Activated CD4-positive, alpha-beta T cell treated with anti-CD3 and anti-CD28 coated beads, Interleukin-2, amount 50 U/mL, for 16 hours (primary cell): Measurements from ENCODE around the gene HOATZ.

ENCODE experiments used
- DNase-seq: peaks from one replicate; pipeline ENCODE4 v3.0.0-alpha.2; 2020

HOATZ gene

DNA sequence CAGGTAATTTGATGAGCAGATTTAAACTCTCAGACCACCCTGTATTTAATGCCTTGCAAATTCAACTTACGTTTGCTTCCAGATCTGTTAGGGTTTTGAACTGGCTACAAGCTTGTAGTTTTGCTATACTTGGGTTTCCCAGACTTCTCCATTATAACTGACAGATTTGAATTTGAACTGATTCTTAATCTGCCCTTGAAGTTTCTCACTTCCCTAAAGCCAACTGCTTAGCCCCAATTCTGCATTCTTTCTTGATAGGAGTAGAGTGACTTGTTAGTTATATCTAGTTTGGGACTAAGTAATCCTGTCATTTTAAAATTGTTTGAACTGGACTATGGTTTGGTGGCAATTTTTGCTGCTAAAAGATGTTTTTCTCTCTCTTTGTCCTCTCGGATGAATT is 35.7 kb downstream of the HOATZ start:
- no peak for DNase-seq

DNA sequence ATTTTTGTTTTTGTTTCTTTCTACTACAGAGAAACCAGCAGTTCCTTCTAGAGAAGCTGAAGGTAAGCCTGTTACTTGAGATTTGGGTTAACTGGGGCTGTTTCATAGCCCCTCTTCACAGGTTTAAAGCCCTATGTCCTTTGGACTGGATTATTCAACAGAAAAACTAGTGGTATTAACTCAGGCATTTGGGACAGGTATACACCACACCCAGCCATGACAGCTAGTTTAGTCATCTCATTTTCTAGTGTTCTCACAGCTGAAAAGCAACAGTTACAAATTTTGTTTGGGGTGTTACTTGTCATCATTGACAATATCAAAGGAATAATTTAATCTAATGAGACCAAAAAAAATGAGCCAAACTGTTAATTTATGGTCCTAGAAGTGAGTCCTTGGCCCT is 40.0 kb downstream of the HOATZ start:
- no peak for DNase-seq

DNA sequence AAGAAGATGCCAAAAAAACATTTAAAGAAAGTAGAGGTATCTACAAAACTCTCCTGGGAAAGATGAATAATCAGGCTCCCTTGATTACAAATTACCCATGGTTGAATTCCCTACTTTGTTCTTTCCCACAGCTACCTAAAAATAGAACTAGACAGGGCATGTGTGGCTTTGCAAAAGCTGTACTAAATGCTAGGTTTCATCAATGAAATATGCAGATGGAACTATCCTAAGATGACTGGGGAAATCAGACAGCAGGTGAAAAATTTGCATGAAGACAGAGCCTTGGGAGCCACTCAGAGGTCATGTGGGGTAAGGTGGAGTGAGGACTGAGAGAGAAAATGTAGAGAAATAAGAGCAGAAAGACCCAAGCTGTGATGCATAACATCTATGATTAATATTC is 40.7 kb downstream of the HOATZ start:
- no peak for DNase-seq

- DNase-seq, result no peak
Measured at GRCh38 chr11:111557425-111558111, 43.0 kb downstream of the HOATZ start.

DNA sequence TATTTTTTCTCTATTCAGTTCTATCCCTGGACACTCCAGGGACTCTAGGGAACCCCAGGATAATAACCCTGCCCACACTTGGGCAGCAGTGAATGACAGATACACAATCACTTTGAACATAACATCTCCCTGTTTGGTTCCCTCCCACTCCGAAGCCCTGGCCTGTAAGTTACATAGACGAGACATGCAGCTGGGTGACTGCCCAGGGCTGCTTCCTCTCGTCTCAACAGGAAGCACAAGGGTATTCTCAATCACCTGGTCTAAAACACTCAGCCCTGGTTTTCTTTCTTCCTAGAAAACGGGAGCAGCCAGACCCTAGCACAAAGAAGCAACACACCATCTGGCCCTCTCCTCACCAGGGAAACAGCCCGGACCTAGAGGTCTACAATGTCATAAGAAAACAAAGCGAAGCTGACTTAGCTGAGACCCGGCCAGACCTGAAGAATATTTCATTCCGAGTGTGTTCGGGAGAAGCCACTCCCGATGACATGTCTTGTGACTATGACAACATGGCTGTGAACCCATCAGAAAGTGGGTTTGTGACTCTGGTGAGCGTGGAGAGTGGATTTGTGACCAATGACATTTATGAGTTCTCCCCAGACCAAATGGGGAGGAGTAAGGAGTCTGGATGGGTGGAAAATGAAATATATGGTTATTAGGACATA is 45.4 kb downstream of the HOATZ start:
- DNase-seq, result no peak

GRCh38 chr11:111560800-111561199 is 46.2 kb downstream of the HOATZ start:
- DNase-seq, result no peak

GRCh38 chr11:111561306-111561705 is 46.7 kb downstream of the HOATZ start:
- DNase-seq, result no peak

DNA sequence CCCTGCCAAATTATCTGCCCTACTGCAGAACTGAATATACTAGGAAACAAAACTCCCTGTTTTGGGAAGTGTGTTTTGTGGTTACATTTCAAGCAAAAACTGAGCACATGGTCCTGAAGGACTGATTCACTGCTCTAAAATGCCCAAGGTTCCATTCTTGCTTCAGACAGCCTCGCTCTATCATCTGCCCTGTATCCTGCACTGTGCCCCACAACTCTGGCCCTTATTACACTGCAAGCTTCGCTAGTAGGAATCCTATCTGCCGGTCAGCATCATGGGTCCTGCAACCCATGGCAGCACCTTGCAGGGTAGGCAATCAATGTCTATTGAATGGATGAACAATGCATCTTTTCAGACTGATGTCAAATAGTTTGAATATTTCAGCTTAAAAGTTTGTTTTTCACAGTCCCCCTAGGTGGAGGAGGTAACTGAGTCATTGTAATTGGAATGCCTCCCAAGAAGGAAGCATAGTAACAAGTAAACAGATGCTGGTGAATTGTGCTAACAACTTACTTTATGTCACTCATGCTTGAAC is 47.3 kb downstream of the HOATZ start:
- DNase-seq, result no peak

DNA sequence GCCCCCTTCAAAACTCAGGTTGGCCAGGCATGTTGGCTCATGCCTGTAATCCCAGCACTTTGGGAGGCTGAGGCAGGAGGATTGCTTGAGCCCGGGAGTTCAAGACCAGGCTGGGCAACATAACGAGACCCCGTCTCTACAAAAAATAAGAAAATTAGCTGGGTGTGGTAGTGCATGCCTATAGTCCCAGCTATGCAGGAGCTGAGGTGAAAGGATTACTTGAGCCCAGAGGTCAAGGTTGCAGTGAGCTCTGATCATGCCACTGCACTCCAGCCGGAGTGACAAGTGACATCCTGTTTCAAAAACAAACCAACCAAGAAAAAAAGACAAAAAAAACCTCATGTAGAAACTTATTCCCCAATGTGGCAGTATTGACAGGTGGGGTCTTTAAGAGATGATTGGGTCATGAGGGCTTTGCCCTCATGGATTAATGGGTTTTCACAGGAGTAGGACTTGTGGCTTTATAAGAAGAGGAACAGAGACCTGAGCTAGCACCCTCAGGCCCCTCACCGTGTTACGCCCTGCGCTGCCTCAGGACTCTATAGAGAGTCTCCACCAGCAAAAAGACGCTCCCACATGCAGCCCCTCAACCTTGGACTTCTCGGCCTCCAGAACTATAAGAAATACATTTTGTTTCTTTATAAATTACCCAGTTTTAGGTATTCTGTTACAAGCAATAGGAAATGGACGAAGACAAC is 48.3 kb downstream of the HOATZ start:
- DNase-seq, result no peak

DNA sequence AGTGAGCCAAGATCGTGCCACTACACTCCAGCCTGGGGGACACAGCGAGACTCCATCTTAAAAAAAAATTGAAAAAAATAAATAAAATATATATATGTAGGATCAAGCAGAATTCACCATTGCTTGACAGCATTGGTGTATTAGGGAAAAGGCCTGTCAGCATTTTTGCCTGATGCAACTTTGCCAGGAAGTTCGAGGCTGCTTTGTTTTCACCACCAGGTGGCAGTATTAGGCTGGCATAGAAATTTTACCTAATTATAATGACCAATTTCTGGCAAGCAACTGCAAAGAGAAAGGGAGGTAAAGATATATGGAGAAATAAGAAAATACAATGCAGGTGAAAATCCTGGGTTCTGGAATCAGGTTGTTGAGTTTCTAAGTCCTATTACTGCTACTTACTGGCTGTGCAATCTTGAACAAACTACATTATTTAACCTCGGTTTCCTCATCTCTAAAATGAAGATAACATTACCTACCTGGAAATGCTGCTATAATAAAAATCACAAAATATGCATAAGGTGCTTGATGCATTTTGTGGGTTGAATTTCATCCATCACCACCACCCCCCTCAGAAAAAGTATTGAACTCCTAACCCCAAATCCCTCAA is 50.6 kb downstream of the HOATZ start:
- DNase-seq, result peak; percentile 69

DNA sequence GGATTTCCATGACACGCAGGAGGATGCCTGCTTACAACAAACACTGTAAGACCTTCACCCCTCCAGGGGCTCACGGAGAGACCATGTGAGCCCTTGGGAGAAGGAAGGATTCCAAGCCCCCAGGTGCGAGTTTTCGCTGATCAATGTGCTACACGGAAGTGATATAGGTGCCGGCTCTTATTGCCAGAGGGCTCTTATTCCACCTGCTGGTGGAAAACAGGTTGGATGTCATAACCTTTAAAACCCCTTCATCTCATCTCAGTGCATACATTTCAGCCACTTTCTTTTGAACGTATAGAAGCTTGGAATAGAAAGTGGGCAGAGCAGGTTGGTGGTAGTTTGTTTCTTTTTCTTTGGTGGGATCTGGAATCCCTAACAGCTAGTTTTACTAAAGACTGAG is 51.7 kb downstream of the HOATZ start:
- DNase-seq, result no peak

DNA sequence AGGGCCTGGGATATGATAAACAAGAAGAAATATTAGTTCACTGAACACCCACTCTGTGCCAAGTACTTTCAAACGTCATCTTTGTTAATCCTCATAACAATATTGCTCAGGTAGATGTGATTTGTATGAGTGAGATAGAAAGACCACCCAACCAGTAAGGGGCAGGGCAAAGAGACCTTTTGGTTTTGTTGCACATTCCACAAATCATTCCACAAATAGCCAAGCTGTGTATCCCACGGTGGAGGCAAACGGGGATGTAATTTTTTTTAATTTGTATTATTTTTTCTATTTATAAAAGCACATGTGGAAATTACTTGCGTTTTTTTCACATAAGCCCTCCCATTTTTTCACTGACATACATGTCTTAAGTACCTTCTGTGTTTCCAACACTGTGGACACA is 54.9 kb downstream of the HOATZ start:
- no peak for DNase-seq

- no peak for DNase-seq
Measured at GRCh38 chr11:111570796-111571195, 56.2 kb downstream of the HOATZ start.

DNA sequence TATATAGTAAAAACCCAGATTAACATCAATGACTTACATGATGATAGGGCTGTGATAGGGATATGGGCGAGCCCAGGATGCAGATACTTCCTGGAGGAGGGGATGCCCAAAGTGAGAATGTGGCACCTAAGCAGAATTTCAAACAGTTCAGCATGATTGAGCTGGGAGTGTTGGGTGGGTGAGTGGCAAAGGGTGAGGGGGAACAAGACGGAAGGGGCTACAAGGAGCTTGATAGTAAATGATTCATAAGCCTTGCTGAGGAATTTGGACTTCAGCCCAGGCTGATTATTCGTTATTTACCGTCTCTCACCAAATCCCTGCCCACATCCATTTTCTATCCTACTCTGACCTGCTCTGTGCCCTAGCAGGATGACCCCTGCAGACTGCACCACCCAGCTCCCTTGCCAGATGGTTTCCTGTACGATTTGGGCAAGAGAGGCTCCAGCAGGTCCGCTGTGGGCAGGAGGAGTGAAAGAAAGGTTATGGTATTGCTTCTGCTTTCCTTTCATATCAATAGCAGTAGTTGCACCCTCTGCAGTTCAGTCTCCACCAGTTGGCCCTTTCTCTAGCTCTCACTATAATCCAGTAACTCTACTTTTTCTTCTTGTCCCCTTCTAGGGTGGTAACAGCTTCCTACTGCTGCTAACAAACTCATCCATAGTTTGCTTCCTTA is 57.4 kb downstream of the HOATZ start:
- DNase-seq, result no peak

GRCh38 chr11:111572581-111572980 is 58.0 kb downstream of the HOATZ start:
- no peak for DNase-seq

DNA sequence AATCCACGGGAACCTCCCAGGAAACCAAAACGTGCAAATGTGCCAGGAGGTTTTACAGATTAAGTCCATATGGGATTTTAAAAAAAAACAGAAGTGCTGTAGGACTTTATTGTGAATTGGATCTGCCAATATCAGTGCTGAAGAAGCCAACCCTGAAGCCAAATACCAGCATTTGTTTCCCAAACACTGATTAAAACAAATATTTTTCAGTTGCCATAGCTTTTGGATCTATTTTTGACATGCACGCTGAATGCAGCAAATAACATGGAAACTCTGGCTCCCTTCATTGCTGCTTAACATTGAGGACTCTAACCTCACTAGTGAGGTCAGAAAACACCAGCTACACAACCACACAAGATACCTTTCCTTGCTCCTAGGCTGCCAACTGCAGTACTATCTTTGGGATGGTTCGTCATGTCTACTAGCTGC is 59.3 kb downstream of the HOATZ start:
- DNase-seq, result no peak

DNA sequence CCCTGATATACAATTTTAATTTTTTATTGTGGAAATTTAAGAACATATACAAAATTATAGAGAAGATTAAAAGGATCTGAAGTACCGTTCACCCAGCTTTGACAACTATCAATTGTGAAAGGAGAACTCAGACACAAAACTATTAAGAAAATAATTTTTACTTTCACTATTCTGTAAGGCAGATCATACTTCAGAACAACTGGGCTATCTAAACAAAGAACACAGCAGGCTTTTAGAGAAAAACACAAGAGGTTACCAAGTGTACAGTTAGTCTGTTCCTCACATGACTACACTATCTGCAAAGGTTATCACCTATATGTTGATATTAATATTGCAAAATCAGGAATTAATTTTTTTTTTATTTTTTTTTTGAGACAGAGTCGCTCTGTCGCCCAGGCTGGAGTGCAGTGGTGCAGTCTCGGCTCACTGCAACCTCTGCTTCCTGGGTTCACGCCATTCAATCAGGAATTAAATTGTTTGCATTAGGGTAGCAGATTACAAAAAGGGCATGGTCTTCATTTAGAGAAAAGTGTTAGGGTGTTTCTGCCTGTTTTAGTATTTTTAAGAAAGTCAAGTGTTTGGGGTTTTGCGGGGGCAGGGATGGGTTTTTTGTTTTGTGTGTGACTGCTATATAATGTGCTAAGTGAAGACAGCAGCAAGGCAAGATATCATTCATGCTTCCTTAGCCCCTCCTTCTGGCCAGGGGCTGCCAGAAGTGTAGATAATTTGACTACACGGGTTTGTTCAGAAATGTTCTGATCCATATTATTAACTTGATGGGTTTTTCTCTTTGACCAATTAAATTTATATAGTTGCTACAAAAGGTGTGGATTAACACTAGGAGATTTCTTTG is 60.0 kb downstream of the HOATZ start:
- no peak for DNase-seq

GRCh38 chr11:111575740-111576139 is 61.2 kb downstream of the HOATZ start:
- no peak for DNase-seq

GRCh38 chr11:111577821-111578220 is 63.2 kb downstream of the HOATZ start:
- no peak for DNase-seq

- DNase-seq, result no peak
Measured at GRCh38 chr11:111581341-111581740, 66.8 kb downstream of the HOATZ start.

DNA sequence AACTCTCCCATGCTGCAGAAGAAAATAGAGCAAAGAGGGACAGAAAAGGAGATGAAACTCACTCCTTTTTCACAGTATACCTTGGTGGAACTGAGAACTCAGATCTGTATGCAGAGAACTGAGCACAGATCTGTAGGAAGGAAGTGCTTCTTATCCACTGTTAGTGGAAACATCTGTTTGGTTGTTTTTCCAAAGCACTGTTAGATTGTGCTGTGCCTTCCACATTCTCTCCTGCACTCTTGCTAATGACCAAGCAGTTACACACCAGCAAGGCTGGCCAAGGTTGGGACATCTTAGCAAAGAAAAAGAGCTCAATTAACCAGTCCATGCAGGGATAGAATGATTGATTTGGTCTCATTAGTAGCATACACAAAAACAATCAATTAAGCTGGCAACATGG is 67.6 kb downstream of the HOATZ start:
- no peak for DNase-seq

DNA sequence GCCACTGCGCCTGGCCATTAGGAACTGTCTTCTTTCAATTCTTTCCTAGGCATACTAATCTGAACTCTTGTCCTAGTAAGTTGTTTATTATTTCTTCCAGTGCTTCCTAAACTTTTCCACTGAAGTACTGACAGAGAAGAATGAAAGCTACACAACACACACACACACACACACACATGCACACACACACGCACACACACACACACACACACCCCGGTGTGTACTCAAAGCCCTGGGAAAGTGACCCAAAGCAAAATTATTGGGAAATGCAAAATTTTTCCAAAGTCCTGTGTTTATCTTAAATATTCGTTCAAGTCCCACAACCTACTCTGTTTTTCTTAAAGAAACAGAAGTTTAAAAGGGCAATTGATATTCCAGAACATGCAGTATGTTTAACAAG is 68.3 kb downstream of the HOATZ start:
- DNase-seq, result no peak
